Measurements from ENCODE around the gene CUX1.
A peak's percentile ranks its signal among the peaks of the same experiment; 100 is the strongest.

Gene CUX1, protein sequence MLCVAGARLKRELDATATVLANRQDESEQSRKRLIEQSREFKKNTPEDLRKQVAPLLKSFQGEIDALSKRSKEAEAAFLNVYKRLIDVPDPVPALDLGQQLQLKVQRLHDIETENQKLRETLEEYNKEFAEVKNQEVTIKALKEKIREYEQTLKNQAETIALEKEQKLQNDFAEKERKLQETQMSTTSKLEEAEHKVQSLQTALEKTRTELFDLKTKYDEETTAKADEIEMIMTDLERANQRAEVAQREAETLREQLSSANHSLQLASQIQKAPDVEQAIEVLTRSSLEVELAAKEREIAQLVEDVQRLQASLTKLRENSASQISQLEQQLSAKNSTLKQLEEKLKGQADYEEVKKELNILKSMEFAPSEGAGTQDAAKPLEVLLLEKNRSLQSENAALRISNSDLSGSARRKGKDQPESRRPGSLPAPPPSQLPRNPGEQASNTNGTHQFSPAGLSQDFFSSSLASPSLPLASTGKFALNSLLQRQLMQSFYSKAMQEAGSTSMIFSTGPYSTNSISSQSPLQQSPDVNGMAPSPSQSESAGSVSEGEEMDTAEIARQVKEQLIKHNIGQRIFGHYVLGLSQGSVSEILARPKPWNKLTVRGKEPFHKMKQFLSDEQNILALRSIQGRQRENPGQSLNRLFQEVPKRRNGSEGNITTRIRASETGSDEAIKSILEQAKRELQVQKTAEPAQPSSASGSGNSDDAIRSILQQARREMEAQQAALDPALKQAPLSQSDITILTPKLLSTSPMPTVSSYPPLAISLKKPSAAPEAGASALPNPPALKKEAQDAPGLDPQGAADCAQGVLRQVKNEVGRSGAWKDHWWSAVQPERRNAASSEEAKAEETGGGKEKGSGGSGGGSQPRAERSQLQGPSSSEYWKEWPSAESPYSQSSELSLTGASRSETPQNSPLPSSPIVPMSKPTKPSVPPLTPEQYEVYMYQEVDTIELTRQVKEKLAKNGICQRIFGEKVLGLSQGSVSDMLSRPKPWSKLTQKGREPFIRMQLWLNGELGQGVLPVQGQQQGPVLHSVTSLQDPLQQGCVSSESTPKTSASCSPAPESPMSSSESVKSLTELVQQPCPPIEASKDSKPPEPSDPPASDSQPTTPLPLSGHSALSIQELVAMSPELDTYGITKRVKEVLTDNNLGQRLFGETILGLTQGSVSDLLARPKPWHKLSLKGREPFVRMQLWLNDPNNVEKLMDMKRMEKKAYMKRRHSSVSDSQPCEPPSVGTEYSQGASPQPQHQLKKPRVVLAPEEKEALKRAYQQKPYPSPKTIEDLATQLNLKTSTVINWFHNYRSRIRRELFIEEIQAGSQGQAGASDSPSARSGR (N-terminal part only)

DNA sequence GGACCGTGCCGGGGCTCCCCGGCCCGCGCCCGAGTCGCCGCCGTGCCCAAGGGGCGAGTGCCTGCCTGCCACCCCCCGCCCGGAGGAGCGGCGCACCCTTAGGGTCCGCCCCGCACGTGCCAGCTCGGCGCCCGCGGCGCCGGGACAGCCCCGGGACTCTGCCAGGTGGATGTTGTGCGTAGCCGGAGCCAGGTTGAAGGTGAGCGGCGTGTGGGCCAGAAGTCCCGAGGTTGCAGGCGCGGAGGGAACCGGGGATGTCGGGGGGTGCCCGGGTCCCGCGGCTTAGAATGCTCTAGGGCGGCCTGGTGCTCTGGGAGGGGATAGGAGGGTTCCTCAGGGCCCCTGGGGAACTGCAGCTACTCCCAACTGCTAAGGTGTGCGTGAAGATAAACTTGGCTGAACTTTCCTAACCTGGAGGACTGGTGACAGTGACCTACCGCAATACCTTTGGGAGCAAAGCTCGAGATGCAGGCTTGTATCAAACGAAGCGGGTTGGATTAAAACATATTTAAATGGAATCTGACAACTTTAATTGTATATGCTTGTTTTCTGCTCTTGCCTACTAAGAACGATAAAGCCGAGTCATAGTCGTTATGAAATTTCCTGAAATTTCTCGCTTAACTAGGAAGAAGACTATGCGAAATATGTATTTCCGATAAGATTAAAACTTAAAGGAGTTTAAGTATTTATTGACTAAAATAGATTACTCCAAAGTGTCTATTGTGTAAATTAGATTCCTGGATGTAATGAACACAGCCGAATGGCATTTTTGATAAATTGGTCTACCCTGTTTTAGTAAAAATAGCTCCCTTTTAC lies at the start of gene CUX1:
CUX1 (plus strand) TSS at position 156 of the 816 bp plus-strand sequence; CDS start at position 170, 14 bp downstream.
- peak; percentile 45 for DNase-seq (ENCODE audit: low read depth)
- H3K4me3 ChIP-seq (ENCODE audit: low read length) = peak within 1 kb of the TSS; percentile 55
- TF ChIP-seq, protein P1, sequence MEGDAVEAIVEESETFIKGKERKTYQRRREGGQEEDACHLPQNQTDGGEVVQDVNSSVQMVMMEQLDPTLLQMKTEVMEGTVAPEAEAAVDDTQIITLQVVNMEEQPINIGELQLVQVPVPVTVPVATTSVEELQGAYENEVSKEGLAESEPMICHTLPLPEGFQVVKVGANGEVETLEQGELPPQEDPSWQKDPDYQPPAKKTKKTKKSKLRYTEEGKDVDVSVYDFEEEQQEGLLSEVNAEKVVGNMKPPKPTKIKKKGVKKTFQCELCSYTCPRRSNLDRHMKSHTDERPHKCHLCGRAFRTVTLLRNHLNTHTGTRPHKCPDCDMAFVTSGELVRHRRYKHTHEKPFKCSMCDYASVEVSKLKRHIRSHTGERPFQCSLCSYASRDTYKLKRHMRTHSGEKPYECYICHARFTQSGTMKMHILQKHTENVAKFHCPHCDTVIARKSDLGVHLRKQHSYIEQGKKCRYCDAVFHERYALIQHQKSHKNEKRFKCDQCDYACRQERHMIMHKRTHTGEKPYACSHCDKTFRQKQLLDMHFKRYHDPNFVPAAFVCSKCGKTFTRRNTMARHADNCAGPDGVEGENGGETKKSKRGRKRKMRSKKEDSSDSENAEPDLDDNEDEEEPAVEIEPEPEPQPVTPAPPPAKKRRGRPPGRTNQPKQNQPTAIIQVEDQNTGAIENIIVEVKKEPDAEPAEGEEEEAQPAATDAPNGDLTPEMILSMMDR (IDR thresholded peaks at IDR 0.05; ENCODE audit: insufficient read depth, low read depth, low read length, missing control alignments) = no peak

DNA sequence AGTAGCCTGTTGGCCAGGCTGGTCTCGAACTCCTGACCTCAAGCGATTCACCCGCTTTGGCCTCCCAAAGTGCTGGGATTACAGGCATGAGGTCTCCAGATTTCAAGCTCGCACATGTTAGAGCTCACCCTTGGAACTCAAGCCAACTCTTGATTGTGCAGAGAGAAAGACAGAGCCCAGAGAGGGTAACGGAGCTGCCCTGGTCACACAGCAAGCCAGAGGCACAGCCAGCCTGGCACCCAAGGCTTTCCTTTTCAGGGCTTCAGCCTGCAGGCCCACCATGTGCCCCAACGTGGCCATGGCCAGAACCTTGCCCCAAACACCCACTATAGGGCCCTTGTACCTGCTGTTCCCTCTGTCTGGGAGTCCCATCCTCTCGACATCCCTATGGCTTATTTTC lies 49.1 kb upstream of the CUX1 start:
- no peak overlapping the region for H3K4me3 ChIP-seq (ENCODE audit: low read length)
- no peak for DNase-seq (ENCODE audit: low read depth)
- TF ChIP-seq, protein P1 (IDR thresholded peaks at IDR 0.05; ENCODE audit: insufficient read depth, low read depth, low read length, missing control alignments) = no peak

DNA sequence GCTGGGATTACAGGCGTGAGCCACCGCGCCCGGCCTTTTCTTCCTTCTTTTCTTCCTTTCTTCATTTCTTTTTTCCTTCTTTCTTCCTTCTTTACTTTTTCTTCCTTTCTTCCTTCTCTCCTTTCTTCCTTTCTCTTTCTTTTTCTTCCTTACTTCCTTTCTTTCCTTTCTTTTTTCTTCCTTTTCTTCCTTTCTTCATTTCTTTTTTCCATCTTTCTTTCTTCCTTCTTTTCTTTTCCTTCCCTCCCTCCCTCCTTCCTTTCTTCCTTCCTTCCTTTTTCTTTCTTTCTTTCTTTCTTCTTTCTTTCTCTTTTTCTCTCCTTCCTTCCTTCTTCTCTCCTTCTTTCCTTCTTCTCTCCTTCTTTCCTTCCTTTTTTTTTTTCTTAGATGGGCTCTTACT lies 47.0 kb upstream of the CUX1 start:
- H3K4me3 ChIP-seq (ENCODE audit: low read length) = no peak overlapping the region
- DNase-seq (ENCODE audit: low read depth) = no peak
- TF ChIP-seq, protein P1 (IDR thresholded peaks at IDR 0.05; ENCODE audit: insufficient read depth, low read depth, low read length, missing control alignments) = no peak

DNA sequence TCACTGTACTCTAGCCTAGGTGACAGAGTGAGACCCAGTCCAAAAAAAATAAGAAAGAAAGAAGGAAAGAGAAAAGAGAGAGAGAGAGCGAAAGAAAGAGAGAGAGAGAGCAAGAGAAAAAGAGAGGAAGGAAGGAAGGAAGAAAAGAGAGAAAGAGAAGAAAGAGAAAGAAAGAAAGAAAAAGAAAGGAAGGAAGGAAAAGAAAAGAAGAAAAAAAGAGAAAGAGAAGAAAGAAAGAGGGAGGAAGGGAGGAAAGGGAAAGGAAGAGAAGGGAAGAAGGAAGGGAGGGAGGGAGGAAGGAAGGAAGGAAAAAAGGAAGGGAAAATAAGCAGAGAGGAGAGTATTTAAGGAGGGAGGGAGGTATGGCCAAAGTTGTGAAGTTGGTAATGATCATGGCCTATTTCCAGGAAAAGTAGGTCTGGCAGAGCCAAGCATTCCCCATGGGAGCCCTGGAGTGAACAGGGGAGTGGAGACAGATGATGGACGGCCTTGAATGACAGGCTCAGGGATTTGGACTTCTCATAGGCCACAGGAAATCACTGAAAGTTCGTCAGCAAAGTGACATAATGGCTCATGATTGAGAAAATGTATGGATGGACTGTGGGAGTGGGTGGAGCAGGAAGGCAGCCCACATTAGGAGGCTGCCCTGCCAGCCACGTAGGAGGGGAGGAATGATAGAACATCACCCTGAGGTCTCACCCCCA lies 44.8 kb upstream of the CUX1 start:
- TF ChIP-seq, protein P1 (IDR thresholded peaks at IDR 0.05; ENCODE audit: insufficient read depth, low read depth, low read length, missing control alignments) = no peak
- no peak overlapping the region for H3K4me3 ChIP-seq (ENCODE audit: low read length)
- no peak for DNase-seq (ENCODE audit: low read depth)

DNA sequence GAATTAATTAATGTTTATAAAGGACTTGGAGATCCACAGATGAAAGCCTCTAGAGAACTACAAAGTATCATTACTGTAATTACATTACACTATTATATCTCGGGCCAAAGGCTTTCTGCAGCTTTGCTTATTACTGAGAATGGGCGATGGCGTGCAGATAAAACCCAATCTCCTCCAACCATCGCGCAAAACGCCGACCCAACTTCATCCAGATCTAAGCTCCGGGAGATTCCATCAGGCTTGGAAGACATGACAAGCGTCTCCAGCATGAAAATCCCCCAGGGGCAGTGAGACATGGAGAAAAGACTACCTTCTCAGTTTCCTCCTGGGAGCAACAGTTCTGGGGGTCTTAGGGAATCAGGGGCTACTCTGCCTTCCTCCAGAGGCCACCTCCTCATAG lies 42.2 kb upstream of the CUX1 start:
- TF ChIP-seq, protein P1 (IDR thresholded peaks at IDR 0.05; ENCODE audit: insufficient read depth, low read depth, low read length, missing control alignments) = no peak
- no peak overlapping the region for H3K4me3 ChIP-seq (ENCODE audit: low read length)
- DNase-seq (ENCODE audit: low read depth) = no peak

Measured in epithelial cell of esophagus (primary cell).